ENCODE data around the gene CCNY. TPM values are rescaled to one million over a fixed set of nuclear protein-coding genes. Genes with fewer than 3 reads are reported as not detected.

Gene CCNY
- total RNA-seq, 1 experiment from 2014 or later, result 53.3 TPM

DNA sequence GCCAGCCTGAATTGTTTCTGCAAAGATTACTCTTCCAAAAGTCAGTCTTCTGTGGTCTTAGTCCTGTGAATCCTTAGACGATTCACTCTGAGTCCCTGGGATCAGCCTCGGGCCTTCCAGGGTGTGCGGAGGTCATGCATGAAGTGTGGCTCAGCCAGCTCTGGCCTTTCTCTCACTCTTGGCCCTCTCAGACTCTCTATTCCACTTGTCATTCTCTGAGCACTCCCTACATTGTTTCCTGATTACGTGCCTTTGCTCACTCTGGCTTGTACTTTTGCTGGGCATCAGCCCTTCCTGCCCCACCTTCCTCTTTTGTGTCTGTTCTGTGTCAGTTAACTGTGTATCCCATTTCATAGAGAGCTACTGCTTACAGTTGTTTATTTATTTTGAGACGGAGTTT, 36.0 kb downstream of the CCNY start:
- ChIA-PET CTCF (no interaction called here), POLR2A (no interaction called here)
- ATAC-seq (no peak), DNase-seq (ENCODE audit: low spot score) (no peak)
- TF ChIP-seq, protein P1, sequence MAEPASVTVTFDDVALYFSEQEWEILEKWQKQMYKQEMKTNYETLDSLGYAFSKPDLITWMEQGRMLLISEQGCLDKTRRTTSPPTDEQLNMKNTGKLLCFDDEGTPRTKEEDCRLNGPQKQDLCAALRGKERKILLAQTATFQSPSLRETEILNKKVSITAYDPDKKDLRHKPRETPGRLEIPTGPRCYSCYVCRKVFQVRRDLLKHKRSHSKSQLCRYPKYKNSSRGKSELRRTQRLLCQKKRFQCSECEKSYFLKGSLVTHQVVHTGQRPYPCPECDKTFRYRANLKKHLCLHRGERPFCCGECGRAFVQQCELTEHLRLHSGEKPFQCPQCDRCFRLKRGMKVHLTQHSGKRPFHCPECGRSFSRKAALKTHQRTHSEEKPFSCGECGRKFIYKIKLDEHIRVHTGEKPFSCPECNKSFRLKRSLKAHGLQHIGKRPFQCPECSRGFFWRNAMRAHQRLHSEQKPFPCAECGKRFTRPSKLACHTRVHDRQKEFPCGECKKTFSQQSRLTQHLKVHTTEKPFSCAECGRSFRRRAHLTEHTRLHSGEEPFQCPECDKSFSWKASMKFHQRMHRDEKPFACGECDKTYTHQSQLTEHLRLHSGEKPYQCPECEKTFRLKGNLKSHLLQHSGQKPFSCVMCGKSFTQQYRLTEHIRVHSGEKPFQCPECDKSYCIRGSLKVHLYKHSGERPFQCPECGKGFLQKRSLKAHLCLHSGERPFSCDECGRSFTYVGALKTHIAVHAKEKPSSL (CRISPR knock-in tag; conservative IDR thresholded peaks at IDR 0.05), result no peak
- Mint-ChIP-seq H3K27ac (no peak overlapping the region), H3K36me3 (peaks cover 3% of the 10 kb centered on the region; the same call in 1 of the 2 replicates), H3K4me3 (no peak overlapping the region), H3K9me3 (peaks cover 10% of the 10 kb centered on the region), H3K4me1 (peaks cover 30% of the 10 kb centered on the region), H3K27me3 (ENCODE audit: low read depth) (no peaks in the 10 kb centered on the region)

DNA sequence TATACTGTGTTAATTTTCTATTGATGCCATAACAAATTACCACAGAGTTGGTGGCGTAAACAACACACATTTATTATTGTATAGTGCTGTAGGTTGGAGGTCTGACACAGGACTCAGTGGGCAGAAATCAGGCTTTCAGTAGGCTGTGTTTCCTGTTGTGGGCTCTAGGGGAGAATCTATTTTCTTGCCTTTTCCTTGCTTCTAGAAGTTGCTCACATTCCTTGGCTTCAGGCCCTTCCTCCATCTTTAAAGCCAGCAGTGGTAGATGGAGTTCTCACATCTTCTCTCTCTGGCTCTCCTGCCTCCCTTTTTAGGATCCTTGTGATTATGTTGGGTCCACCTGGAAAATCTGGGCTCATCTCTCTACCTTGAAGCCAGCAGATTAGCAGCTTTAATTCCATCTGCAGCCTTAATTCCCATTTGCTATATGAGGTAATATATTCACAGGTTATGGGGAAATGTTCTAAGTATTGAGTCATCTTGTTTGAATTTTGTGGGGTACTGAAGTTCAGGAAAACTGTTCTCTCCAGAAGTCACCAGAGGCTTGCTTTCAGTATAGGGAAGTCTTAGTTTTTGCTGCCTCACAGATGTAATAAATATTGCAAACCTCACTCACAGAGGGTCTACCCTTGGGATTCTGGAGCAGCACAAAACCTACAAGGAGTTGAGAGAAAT, 38.9 kb downstream of the CCNY start:
- no peak overlapping the region for H3K4me3 Mint-ChIP-seq
- ATAC-seq (peak; percentile 20; the same call in 1 of the 2 replicates), DNase-seq (ENCODE audit: low spot score) (no peak)
- H3K27ac Mint-ChIP-seq, result no peak overlapping the region
- H3K4me1 Mint-ChIP-seq, result peaks cover 37% of the 10 kb centered on the region
- no peak for TF ChIP-seq HMGA2 (CRISPR knock-in tag; IDR thresholded peaks at IDR 0.05)
- TF ChIP-seq ZNF671 (CRISPR knock-in tag; IDR thresholded peaks at IDR 0.05), result no peak
- TF ChIP-seq, protein P2, sequence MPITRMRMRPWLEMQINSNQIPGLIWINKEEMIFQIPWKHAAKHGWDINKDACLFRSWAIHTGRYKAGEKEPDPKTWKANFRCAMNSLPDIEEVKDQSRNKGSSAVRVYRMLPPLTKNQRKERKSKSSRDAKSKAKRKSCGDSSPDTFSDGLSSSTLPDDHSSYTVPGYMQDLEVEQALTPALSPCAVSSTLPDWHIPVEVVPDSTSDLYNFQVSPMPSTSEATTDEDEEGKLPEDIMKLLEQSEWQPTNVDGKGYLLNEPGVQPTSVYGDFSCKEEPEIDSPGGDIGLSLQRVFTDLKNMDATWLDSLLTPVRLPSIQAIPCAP (CRISPR knock-in tag; IDR thresholded peaks at IDR 0.05), result no peak
- no peak for TF ChIP-seq TEAD1 (CRISPR knock-in tag; IDR thresholded peaks at IDR 0.05)
- TF ChIP-seq SOX15 (CRISPR knock-in tag; IDR thresholded peaks at IDR 0.05), result no peak
- TF ChIP-seq, protein P3, sequence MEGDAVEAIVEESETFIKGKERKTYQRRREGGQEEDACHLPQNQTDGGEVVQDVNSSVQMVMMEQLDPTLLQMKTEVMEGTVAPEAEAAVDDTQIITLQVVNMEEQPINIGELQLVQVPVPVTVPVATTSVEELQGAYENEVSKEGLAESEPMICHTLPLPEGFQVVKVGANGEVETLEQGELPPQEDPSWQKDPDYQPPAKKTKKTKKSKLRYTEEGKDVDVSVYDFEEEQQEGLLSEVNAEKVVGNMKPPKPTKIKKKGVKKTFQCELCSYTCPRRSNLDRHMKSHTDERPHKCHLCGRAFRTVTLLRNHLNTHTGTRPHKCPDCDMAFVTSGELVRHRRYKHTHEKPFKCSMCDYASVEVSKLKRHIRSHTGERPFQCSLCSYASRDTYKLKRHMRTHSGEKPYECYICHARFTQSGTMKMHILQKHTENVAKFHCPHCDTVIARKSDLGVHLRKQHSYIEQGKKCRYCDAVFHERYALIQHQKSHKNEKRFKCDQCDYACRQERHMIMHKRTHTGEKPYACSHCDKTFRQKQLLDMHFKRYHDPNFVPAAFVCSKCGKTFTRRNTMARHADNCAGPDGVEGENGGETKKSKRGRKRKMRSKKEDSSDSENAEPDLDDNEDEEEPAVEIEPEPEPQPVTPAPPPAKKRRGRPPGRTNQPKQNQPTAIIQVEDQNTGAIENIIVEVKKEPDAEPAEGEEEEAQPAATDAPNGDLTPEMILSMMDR (IDR thresholded peaks at IDR 0.05), result no peak
- TF ChIP-seq NR3C1 (CRISPR knock-in tag; conservative IDR thresholded peaks at IDR 0.05; ENCODE audit: low read depth), result no peak
- TF ChIP-seq FOXK1 (CRISPR knock-in tag; IDR thresholded peaks at IDR 0.05), result no peak
- POLR2A ChIA-PET, result no interaction called here
- peaks cover 3% of the 10 kb centered on the region; the same call in 1 of the 2 replicates for H3K36me3 Mint-ChIP-seq
- peaks cover 10% of the 10 kb centered on the region for H3K9me3 Mint-ChIP-seq
- CTCF ChIA-PET, result no interaction called here
- H3K27me3 Mint-ChIP-seq (ENCODE audit: low read depth), result no peaks in the 10 kb centered on the region

DNA sequence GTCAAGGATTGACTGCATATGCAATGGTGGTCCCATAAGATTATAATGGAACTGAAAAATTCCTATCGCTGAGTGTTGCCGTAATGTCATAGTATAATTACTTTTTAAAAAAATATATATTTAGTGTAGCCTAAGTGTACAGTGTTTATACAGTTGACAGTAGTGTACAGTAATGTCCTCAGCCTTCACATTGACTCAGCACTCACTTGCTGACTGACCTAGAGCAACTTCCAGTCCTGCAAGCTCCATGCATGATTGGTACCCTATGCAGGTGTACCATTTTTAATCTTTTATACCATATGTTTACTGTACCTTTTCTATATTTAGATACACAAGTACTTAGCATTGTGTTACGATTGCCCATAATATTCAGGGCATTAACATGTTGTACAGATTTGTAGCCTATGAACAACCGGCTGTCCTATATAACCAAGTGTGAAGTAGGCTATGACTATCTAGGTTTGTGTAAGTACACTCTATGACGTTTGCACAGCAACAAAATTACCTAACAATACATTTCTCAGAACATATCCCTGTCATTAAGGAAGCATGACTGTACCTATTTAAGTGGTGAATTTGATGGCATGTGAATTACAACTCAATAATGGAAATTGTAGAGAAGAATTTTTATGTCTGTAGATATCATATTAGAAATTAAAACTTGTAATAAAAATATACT, 40.9 kb downstream of the CCNY start:
- Mint-ChIP-seq H3K27ac (no peak overlapping the region), H3K27me3 (ENCODE audit: low read depth) (no peaks in the 10 kb centered on the region), H3K4me3 (no peak overlapping the region), H3K36me3 (no peaks in the 10 kb centered on the region), H3K9me3 (peaks cover 4% of the 10 kb centered on the region), H3K4me1 (peaks cover 46% of the 10 kb centered on the region)
- ATAC-seq (no peak), DNase-seq (ENCODE audit: low spot score) (no peak)
- TF ChIP-seq TEAD4 (CRISPR knock-in tag; IDR thresholded peaks at IDR 0.05) (no peak), NR2C2 (CRISPR knock-in tag; IDR thresholded peaks at IDR 0.05) (no peak), GRHL2 (CRISPR knock-in tag; IDR thresholded peaks at IDR 0.05; ENCODE audit: insufficient replicate concordance, severe bottlenecking) (no peak), ZNF671 (CRISPR knock-in tag; IDR thresholded peaks at IDR 0.05) (no peak), NFE2L1 (CRISPR knock-in tag; IDR thresholded peaks at IDR 0.05) (no peak), NR3C1 (CRISPR knock-in tag; conservative IDR thresholded peaks at IDR 0.05; ENCODE audit: low read depth) (no peak), MYBL2 (CRISPR knock-in tag; IDR thresholded peaks at IDR 0.05) (no peak), NFATC4 (CRISPR knock-in tag; IDR thresholded peaks at IDR 0.05) (no peak), TEAD1 (CRISPR knock-in tag; IDR thresholded peaks at IDR 0.05) (no peak), MXD4 (CRISPR knock-in tag; IDR thresholded peaks at IDR 0.05; ENCODE audit: borderline replicate concordance) (no peak)
- TF ChIP-seq, protein P4, sequence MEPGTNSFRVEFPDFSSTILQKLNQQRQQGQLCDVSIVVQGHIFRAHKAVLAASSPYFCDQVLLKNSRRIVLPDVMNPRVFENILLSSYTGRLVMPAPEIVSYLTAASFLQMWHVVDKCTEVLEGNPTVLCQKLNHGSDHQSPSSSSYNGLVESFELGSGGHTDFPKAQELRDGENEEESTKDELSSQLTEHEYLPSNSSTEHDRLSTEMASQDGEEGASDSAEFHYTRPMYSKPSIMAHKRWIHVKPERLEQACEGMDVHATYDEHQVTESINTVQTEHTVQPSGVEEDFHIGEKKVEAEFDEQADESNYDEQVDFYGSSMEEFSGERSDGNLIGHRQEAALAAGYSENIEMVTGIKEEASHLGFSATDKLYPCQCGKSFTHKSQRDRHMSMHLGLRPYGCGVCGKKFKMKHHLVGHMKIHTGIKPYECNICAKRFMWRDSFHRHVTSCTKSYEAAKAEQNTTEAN (CRISPR knock-in tag; IDR thresholded peaks at IDR 0.05), result no peak
- TF ChIP-seq, protein P5, sequence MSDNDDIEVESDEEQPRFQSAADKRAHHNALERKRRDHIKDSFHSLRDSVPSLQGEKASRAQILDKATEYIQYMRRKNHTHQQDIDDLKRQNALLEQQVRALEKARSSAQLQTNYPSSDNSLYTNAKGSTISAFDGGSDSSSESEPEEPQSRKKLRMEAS (CRISPR knock-in tag; IDR thresholded peaks at IDR 0.05), result no peak
- TF ChIP-seq, protein P6, sequence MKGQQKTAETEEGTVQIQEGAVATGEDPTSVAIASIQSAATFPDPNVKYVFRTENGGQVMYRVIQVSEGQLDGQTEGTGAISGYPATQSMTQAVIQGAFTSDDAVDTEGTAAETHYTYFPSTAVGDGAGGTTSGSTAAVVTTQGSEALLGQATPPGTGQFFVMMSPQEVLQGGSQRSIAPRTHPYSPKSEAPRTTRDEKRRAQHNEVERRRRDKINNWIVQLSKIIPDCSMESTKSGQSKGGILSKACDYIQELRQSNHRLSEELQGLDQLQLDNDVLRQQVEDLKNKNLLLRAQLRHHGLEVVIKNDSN (CRISPR knock-in tag; IDR thresholded peaks at IDR 0.05), result no peak
- ChIA-PET POLR2A (no interaction called here), CTCF (no interaction called here)

All from WTC11 (cell line).